CD4-positive, alpha-beta memory T cell (primary cell): ENCODE data around the gene OTUB1. TPM values are rescaled to one million over a fixed set of nuclear protein-coding genes. Genes with fewer than 3 reads are reported as not detected.

Source experiments
- CTCF ChIA-PET: fragments of 350-600 bp; sonication (Branson Sonifier 250); formaldehyde crosslinking; loops from one replicate; lab custom pipeline; 2021; ENCODE audit warnings: inconsistent platforms; ENCODE audit not compliant: partially characterized antibody; lab: Charles Lee
- POLR2A ChIA-PET: fragments of 350-600 bp; sonication (Branson Sonifier 250); formaldehyde crosslinking; loops from one replicate; lab custom pipeline; 2021; ENCODE audit not compliant: partially characterized antibody; lab: Charles Lee
- DNase-seq, 5 donors: peaks; one replicate each; pipeline versions ENCODE4 v3.0.0 to v3.0.0-alpha.2; 2020 to 2022; ENCODE audit warnings: mixed read lengths in 1 of 5
- H3K27ac ChIP-seq: one replicate; pipeline ENCODE4 v1.7.0; 2013; ENCODE audit warnings: low read depth, low read length
- H3K27me3 ChIP-seq: 2 replicates; pipeline ENCODE4 v1.7.0; 2013; ENCODE audit warnings: mild to moderate bottlenecking, low read length, moderate library complexity; ENCODE audit not compliant: insufficient read depth
- H3K36me3 ChIP-seq: 2 replicates; pipeline ENCODE4 v1.7.0; 2013; ENCODE audit warnings: mild to moderate bottlenecking, low read length, moderate library complexity; ENCODE audit not compliant: insufficient read depth
- H3K4me1 ChIP-seq: 2 replicates; pipeline ENCODE4 v1.7.0; 2013; ENCODE audit warnings: mild to moderate bottlenecking, low read length, moderate library complexity; ENCODE audit not compliant: insufficient read depth
- H3K4me3 ChIP-seq, 2 donors: one replicate each; pipeline ENCODE4 v1.7.0; 2013; ENCODE audit warnings: low read length in 2 of 2, mild to moderate bottlenecking in 1 of 2
- H3K9me3 ChIP-seq, 2 donors: one replicate each; pipeline ENCODE4 v1.7.0; 2013; ENCODE audit warnings: low read length in 2 of 2, control low read depth in 1 of 2; ENCODE audit not compliant: control insufficient read depth in 1 of 2
- H3K27ac Mint-ChIP-seq, 7 donors: one replicate each; pipeline ENCODE4 v1.8.0; 2020 to 2021; ENCODE audit warnings: mixed read lengths in 7 of 7, mild to moderate bottlenecking in 6 of 7, inconsistent platforms in 3 of 7, moderate library complexity in 3 of 7
- H3K27me3 Mint-ChIP-seq, 2 donors: one replicate each; pipeline ENCODE4 v1.8.0; 2020 to 2021; ENCODE audit warnings: mixed read lengths in 2 of 2
- H3K36me3 Mint-ChIP-seq, 2 donors: one replicate each; pipeline ENCODE4 v1.8.0; 2020 to 2021; ENCODE audit warnings: mixed read lengths in 2 of 2, inconsistent platforms in 1 of 2, mild to moderate bottlenecking in 1 of 2
- H3K4me1 Mint-ChIP-seq, 4 donors: one replicate each; pipeline ENCODE4 v1.8.0; 2020 to 2021; ENCODE audit warnings: mixed read lengths in 4 of 4, mild to moderate bottlenecking in 1 of 4
- H3K4me3 Mint-ChIP-seq, 8 donors: one replicate each; pipeline ENCODE4 v1.8.0; 2020 to 2021; ENCODE audit warnings: mixed read lengths in 8 of 8, mild to moderate bottlenecking in 7 of 8, moderate library complexity in 6 of 8, inconsistent platforms in 3 of 8
- H3K9me3 Mint-ChIP-seq, 8 donors: one replicate each; pipeline ENCODE4 v1.8.0; 2020 to 2021; ENCODE audit warnings: mixed read lengths in 8 of 8, mild to moderate bottlenecking in 5 of 8, inconsistent platforms in 3 of 8, moderate library complexity in 1 of 8
- intact Hi-C: fragments of 100-400 bp; cut with micrococcal nuclease; formaldehyde crosslinking; loops from one replicate; pipeline ENCODE4 v1.15.1; 2023
- polyA plus RNA-seq, 2 donors: library from polyadenylated mRNA; unstranded; fragments of 300-500 nt; fragmentation: Illumina TruSeq; gene quantifications; one replicate each; pipeline ENCODE4 v1.2.3, GENCODE V29; 2021
- total RNA-seq, 2 experiments: library from RNA; stranded (reverse); gene quantifications; one replicate each; pipeline ENCODE4 v1.2.3, GENCODE V29; 2021

Gene OTUB1
- total and polyA plus RNA-seq, 4 experiments from 2014 or later = 72.9 to 171 (median 102) TPM

GRCh38 chr11:64022125-64022784 lies 36.0 kb downstream of the OTUB1 start:
- intact Hi-C loops = no loop called here
- Mint-ChIP-seq H3K9me3 (peaks cover 0 to 2% (median 0%) of the 10 kb centered on the region in 8 donors), H3K36me3 (no peaks in the 10 kb centered on the region), H3K27me3 (peaks cover 0 to 9% of the 10 kb centered on the region in 2 donors), H3K4me1 (no peaks in the 10 kb centered on the region), H3K4me3 (no peak overlapping the region), H3K27ac (no peak overlapping the region)
- DNase-seq = no peak
- H3K9me3 ChIP-seq = no peaks in the 10 kb centered on the region
- no peaks in the 10 kb centered on the region for H3K36me3 ChIP-seq
- H3K27me3 ChIP-seq = no peaks in the 10 kb centered on the region
- ChIA-PET CTCF (interaction anchor here (1.7 kb wide), 1 partner anchor 21 kb away, joined by 4 read pairs; no protein-coding TSS in a partner anchor), POLR2A (no interaction called here)
- no peak overlapping the region for H3K4me3 ChIP-seq
- no peaks in the 10 kb centered on the region for H3K4me1 ChIP-seq
- H3K27ac ChIP-seq = no peak overlapping the region

- H3K4me1 ChIP-seq = no peaks in the 10 kb centered on the region
- no peaks in the 10 kb centered on the region for H3K27me3 ChIP-seq
- no peaks in the 10 kb centered on the region for H3K9me3 ChIP-seq
- H3K27ac ChIP-seq = no peak overlapping the region
- Mint-ChIP-seq H3K36me3 (no peaks in the 10 kb centered on the region), H3K4me1 (no peaks in the 10 kb centered on the region), H3K4me3 (no peak overlapping the region), H3K9me3 (peaks cover 0 to 2% (median 0%) of the 10 kb centered on the region in 8 donors), H3K27me3 (peaks cover 3 to 12% of the 10 kb centered on the region in 2 donors), H3K27ac (peak overlapping the region in 1 of 7 donors; percentile 61)
- ChIA-PET POLR2A (no interaction called here), CTCF (interaction anchor here (1.7 kb wide), 1 partner anchor 23 kb away, joined by 4 read pairs; no protein-coding TSS in a partner anchor)
- DNase-seq = no peak
- no peaks in the 10 kb centered on the region for H3K36me3 ChIP-seq
- no peak overlapping the region for H3K4me3 ChIP-seq
- intact Hi-C loops = no loop called here
Observed at GRCh38 chr11:64023712-64024710, 37.8 kb downstream of the OTUB1 start.

- H3K4me3 Mint-ChIP-seq = no peak overlapping the region
Observed at GRCh38 chr11:64025205-64025604, 39.0 kb downstream of the OTUB1 start.

GRCh38 chr11:64026575-64027205 lies 40.5 kb downstream of the OTUB1 start:
- H3K27me3 ChIP-seq = no peaks in the 10 kb centered on the region
- no peaks in the 10 kb centered on the region for H3K36me3 ChIP-seq
- Mint-ChIP-seq H3K4me3 (no peak overlapping the region), H3K4me1 (no peaks in the 10 kb centered on the region), H3K36me3 (no peaks in the 10 kb centered on the region), H3K27ac (no peak overlapping the region), H3K27me3 (peaks cover 7 to 22% of the 10 kb centered on the region in 2 donors), H3K9me3 (peaks cover 0 to 4% (median 0%) of the 10 kb centered on the region in 8 donors)
- H3K4me3 ChIP-seq = no peak overlapping the region
- ChIA-PET CTCF (no interaction called here), POLR2A (no interaction called here)
- no peak overlapping the region for H3K27ac ChIP-seq
- intact Hi-C loops = no loop called here
- no peak for DNase-seq
- no peaks in the 10 kb centered on the region for H3K4me1 ChIP-seq
- H3K9me3 ChIP-seq = no peaks in the 10 kb centered on the region

More at GRCh38 chr11:64025205-64025604, 39.0 kb downstream of the OTUB1 start:
- Histone ChIP-seq H3K4me3 (no peak overlapping the region), H3K27me3 (no peaks in the 10 kb centered on the region), H3K4me1 (no peaks in the 10 kb centered on the region), H3K27ac (no peak overlapping the region), H3K36me3 (no peaks in the 10 kb centered on the region), H3K9me3 (no peaks in the 10 kb centered on the region)
- Mint-ChIP-seq H3K27me3 (peaks cover 7 to 19% of the 10 kb centered on the region in 2 donors), H3K36me3 (no peaks in the 10 kb centered on the region), H3K9me3 (peaks cover 0 to 4% (median 0%) of the 10 kb centered on the region in 8 donors), H3K27ac (no peak overlapping the region), H3K4me1 (no peaks in the 10 kb centered on the region)
- DNase-seq = no peak
- intact Hi-C loops = no loop called here
- ChIA-PET CTCF (no interaction called here), POLR2A (no interaction called here)

- H3K27me3 ChIP-seq = no peaks in the 10 kb centered on the region
- Mint-ChIP-seq H3K4me1 (no peaks in the 10 kb centered on the region), H3K4me3 (no peak overlapping the region), H3K27ac (no peak overlapping the region), H3K27me3 (peaks cover 9 to 25% of the 10 kb centered on the region in 2 donors), H3K36me3 (no peaks in the 10 kb centered on the region), H3K9me3 (peaks cover 0 to 4% (median 0%) of the 10 kb centered on the region in 8 donors)
- POLR2A ChIA-PET = no interaction called here
- no peak overlapping the region for H3K4me3 ChIP-seq
- H3K36me3 ChIP-seq = no peaks in the 10 kb centered on the region
- no peaks in the 10 kb centered on the region for H3K4me1 ChIP-seq
- H3K27ac ChIP-seq = no peak overlapping the region
- CTCF ChIA-PET = no interaction called here
- H3K9me3 ChIP-seq = no peaks in the 10 kb centered on the region
- no peak for DNase-seq
- intact Hi-C loops = no loop called here
Observed at GRCh38 chr11:64027651-64028397, 41.6 kb downstream of the OTUB1 start.

- no peak overlapping the region for H3K27ac ChIP-seq
- H3K9me3 ChIP-seq = no peaks in the 10 kb centered on the region
- Mint-ChIP-seq H3K4me1 (no peaks in the 10 kb centered on the region), H3K9me3 (peaks cover 0 to 4% (median 0%) of the 10 kb centered on the region in 8 donors), H3K36me3 (no peaks in the 10 kb centered on the region), H3K27ac (no peak overlapping the region), H3K27me3 (peaks cover 11 to 28% of the 10 kb centered on the region in 2 donors), H3K4me3 (no peak overlapping the region)
- ChIA-PET CTCF (interaction anchor here (1.2 kb wide), 1 partner anchor 27 kb away, joined by 3 read pairs; no protein-coding TSS in a partner anchor), POLR2A (no interaction called here)
- H3K4me1 ChIP-seq = no peaks in the 10 kb centered on the region
- H3K4me3 ChIP-seq = no peak overlapping the region
- intact Hi-C loops = no loop called here
- DNase-seq = no peak
- H3K27me3 ChIP-seq = no peaks in the 10 kb centered on the region
- no peaks in the 10 kb centered on the region for H3K36me3 ChIP-seq
Observed at GRCh38 chr11:64028398-64029115, 42.3 kb downstream of the OTUB1 start.
